HepG2 (cell line): ENCODE results near the gene YEATS2. TPM values are rescaled to one million over a fixed set of nuclear protein-coding genes. Genes with fewer than 3 reads are reported as not detected.

Source experiments
- CHD4 ChIP-seq: fragments of 200-600 bp; sonication (generic); IDR thresholded peaks from 2 replicates; pipeline ENCODE4 v1.7.0; 2017; ENCODE audit warnings: mild to moderate bottlenecking, low read length, borderline replicate concordance
- KLF12 ChIP-seq: sonication (generic); formaldehyde crosslinking; IDR thresholded peaks from 2 replicates; pipeline ENCODE4 v1.4.0; 2020; ENCODE audit warnings: missing genetic modification reagents, borderline replicate concordance
- NPAS2 ChIP-seq: sonication (generic); formaldehyde crosslinking; IDR thresholded peaks from 2 replicates; pipeline ENCODE4 v1.8.0; 2022; ENCODE audit warnings: mild to moderate bottlenecking, missing genetic modification reagents, borderline replicate concordance
- RCOR2 ChIP-seq: IDR thresholded peaks from 2 replicates; pipeline ENCODE4 v1.6.1; 2016; ENCODE audit warnings: missing biosample characterization, missing genetic modification reagents
- ZBTB33 ChIP-seq: sonication (generic); formaldehyde crosslinking; IDR thresholded peaks from 2 replicates; pipeline ENCODE4 v1.4.0; 2020; ENCODE audit warnings: missing genetic modification reagents
- ZNF280D ChIP-seq: sonication (generic); formaldehyde crosslinking; IDR thresholded peaks from 2 replicates; pipeline ENCODE4 v1.5.1; 2020; ENCODE audit warnings: mild to moderate bottlenecking, missing genetic modification reagents
- ZNF543 ChIP-seq: sonication (generic); formaldehyde crosslinking; IDR thresholded peaks from 2 replicates; pipeline ENCODE4 v1.4.0; 2020; ENCODE audit warnings: mild to moderate bottlenecking, missing genetic modification reagents
- ZNF619 ChIP-seq: sonication (generic); formaldehyde crosslinking; IDR thresholded peaks from 2 replicates; pipeline ENCODE4 v1.4.0; 2020; ENCODE audit warnings: mild to moderate bottlenecking, missing genetic modification reagents
- polyA plus RNA-seq, 8 experiments: library from polyadenylated mRNA; depleted of rRNA in 3 of 8; stranded (reverse) in 7 of 8; unstranded in 1 of 8; fragments of >200 nt; fragmentation: Illumina TruSeq in 4 of 8; extraction: Trizol in 4 of 8; gene quantifications; 2 replicates each; pipeline versions ENCODE4 v1.2.1 to v1.2.3, GENCODE V29; 2011 to 2016; ENCODE audit warnings: low read depth in 4 of 8, missing spikeins in 1 of 8, mixed read lengths in 1 of 8; ENCODE audit not compliant: insufficient read depth in 1 of 8
- total RNA-seq, 5 experiments: library from RNA; depleted of rRNA; stranded (reverse); fragments of >200 nt; fragmentation: Illumina TruSeq; extraction: Trizol; gene quantifications; 2 replicates each; pipeline ENCODE4 v1.2.3, GENCODE V29; 2016; ENCODE audit warnings: low read depth in 1 of 5
- TF ChIP-seq, protein P1 (sequence below): sonication (generic); formaldehyde crosslinking; IDR thresholded peaks from 2 replicates; pipeline ENCODE4 v1.8.0; 2022; ENCODE audit warnings: missing genetic modification reagents, mild to moderate bottlenecking, moderate library complexity, borderline replicate concordance
- TF ChIP-seq, protein P2 (sequence below): sonication (generic); formaldehyde crosslinking; IDR thresholded peaks from 2 replicates; pipeline ENCODE4 v1.5.0; 2020; ENCODE audit warnings: missing genetic modification reagents

Gene YEATS2
- total and polyA plus RNA-seq, 2 of the 13 experiments (the other 11 are each of a cell fraction or from before 2014, with no cell fraction given), result 18.6 to 33.7 TPM

GRCh38 chr3:183810643-183811594 lies 113.3 kb downstream of the YEATS2 start (continued):
- TF ChIP-seq, protein P1, sequence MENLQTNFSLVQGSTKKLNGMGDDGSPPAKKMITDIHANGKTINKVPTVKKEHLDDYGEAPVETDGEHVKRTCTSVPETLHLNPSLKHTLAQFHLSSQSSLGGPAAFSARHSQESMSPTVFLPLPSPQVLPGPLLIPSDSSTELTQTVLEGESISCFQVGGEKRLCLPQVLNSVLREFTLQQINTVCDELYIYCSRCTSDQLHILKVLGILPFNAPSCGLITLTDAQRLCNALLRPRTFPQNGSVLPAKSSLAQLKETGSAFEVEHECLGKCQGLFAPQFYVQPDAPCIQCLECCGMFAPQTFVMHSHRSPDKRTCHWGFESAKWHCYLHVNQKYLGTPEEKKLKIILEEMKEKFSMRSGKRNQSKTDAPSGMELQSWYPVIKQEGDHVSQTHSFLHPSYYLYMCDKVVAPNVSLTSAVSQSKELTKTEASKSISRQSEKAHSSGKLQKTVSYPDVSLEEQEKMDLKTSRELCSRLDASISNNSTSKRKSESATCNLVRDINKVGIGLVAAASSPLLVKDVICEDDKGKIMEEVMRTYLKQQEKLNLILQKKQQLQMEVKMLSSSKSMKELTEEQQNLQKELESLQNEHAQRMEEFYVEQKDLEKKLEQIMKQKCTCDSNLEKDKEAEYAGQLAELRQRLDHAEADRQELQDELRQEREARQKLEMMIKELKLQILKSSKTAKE (CRISPR knock-in tag), result no peak
- no peak for TF ChIP-seq ZNF543 (CRISPR knock-in tag)
- TF ChIP-seq ZNF619 (CRISPR knock-in tag), result no peak
- TF ChIP-seq, protein P2, sequence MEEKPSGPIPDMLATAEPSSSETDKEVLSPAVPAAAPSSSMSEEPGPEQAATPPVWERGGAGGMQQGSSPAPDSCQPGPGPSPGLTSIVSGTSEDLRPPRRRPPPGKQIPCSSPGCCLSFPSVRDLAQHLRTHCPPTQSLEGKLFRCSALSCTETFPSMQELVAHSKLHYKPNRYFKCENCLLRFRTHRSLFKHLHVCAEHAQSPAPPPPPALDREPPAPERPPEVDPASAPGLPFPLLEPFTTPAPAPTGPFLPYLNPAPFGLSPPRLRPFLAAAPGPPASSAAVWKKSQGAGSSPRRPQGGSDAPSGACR (CRISPR knock-in tag), result no peak
- TF ChIP-seq ZNF280D (CRISPR knock-in tag), result no peak
- no peak for TF ChIP-seq RCOR2 (CRISPR knock-in tag)
- no peak for TF ChIP-seq NPAS2
- TF ChIP-seq CHD4, result no peak
- no peak for TF ChIP-seq KLF12 (CRISPR knock-in tag)
- TF ChIP-seq ZBTB33 (CRISPR knock-in tag), result no peak
